BLaER1 (cell line): Measurements from ENCODE around the gene INPP5A.
"Not testable (repeated sequence)": the region's sequence is repeated elsewhere in the genome, so short reads cannot be mapped to it uniquely, and the experiment has no call there.

Experiments used
- H3K27ac ChIP-seq: shearing (Covaris generic); formaldehyde crosslinking; 2 replicates; pipeline ENCODE4 v1.8.1; 2022
- H3K27me3 ChIP-seq: shearing (Covaris generic); formaldehyde crosslinking; 2 replicates; pipeline ENCODE4 v1.8.1; 2022
- H3K36me3 ChIP-seq: shearing (Covaris generic); formaldehyde crosslinking; 2 replicates; pipeline ENCODE4 v1.8.1; 2022
- H3K4me1 ChIP-seq: shearing (Covaris generic); formaldehyde crosslinking; 2 replicates; pipeline ENCODE4 v1.8.1; 2022
- H3K4me2 ChIP-seq: shearing (Covaris generic); formaldehyde crosslinking; 2 replicates; pipeline ENCODE4 v1.8.1; 2022
- H3K4me3 ChIP-seq: shearing (Covaris generic); formaldehyde crosslinking; 2 replicates; pipeline ENCODE4 v1.8.1; 2022
- H3K9ac ChIP-seq: shearing (Covaris generic); formaldehyde crosslinking; 2 replicates; pipeline ENCODE4 v1.8.1; 2022
- H3K9me3 ChIP-seq: shearing (Covaris generic); formaldehyde crosslinking; 2 replicates; pipeline ENCODE4 v1.8.1; 2022
- H4K20me1 ChIP-seq: shearing (Covaris generic); formaldehyde crosslinking; 2 replicates; pipeline ENCODE4 v1.8.1; 2022
- Cebpa-rat ChIP-seq: shearing (Covaris generic); IDR thresholded peaks from 2 replicates; pipeline ENCODE4 v1.8.1; 2022

The INPP5A gene

GRCh38 chr10:132677473-132678227 lies 140.1 kb downstream of the INPP5A start:
- Histone ChIP-seq H4K20me1 (peaks cover 35% of the 10 kb centered on the region; the same call in 1 of the 2 replicates), H3K27me3 (no peaks in the 10 kb centered on the region)

DNA sequence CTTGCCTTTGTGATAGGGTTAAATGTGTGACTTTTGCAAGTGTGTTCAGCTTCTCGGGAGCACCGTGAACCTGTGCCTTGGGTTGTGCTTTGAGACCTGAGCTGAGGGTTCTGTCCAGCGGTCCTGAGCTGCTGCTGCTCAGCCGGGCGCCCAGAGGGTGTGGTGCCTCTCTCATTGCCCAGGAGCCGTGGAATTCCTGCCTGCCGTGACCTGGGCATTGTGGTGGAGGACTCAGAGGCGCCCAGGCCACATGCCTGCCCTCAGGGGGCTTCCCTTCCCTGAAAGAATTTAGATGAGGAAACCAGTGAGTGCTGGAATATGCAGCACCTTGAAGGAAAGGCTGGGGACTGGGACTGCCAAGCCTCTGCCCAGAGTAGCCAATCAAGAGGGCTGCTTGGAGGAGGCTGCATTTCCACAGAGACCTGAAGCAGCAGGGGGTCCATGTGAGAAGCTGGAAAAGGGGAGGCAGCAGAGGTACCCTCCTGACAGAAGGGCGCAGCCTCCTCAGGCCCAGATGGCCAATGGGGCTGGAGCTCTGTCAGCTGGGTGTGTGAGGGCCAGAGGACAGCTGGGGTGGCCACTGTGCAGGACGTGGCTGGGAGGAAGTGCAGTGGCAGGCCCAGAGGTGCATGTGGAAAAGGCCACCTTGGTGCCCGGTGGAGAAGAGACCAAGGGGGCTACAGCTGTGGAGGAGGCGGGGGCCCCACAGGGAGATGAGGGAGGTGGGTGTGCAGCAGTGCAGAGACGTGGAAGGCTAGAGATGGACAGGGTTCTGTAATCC lies 141.0 kb downstream of the INPP5A start:
- H3K4me2 ChIP-seq = no peak overlapping the region
- no peak overlapping the region for H3K9ac ChIP-seq
- no peak overlapping the region for H3K4me3 ChIP-seq
- H3K27ac ChIP-seq = no peak overlapping the region
- peaks cover 18% of the 10 kb centered on the region for H3K4me1 ChIP-seq
- H4K20me1 ChIP-seq = peaks cover 44% of the 10 kb centered on the region; the same call in 1 of the 2 replicates
- H3K9me3 ChIP-seq = no peaks in the 10 kb centered on the region
- TF ChIP-seq Cebpa-rat = no peak
- H3K36me3 ChIP-seq = no peaks in the 10 kb centered on the region
- H3K27me3 ChIP-seq = no peaks in the 10 kb centered on the region

More at GRCh38 chr10:132677473-132678227, 140.1 kb downstream of the INPP5A start:
- Histone ChIP-seq H3K4me3 (no peak overlapping the region), H3K4me2 (no peak overlapping the region), H3K27ac (no peak overlapping the region), H3K9me3 (no peaks in the 10 kb centered on the region), H3K36me3 (no peaks in the 10 kb centered on the region), H3K4me1 (peaks cover 9% of the 10 kb centered on the region; the same call in 1 of the 2 replicates), H3K9ac (no peak overlapping the region)
- no peak for TF ChIP-seq Cebpa-rat

- H3K9me3 ChIP-seq = no peaks in the 10 kb centered on the region
- peaks cover 50% of the 10 kb centered on the region for H4K20me1 ChIP-seq
- H3K27me3 ChIP-seq = no peaks in the 10 kb centered on the region
- no peak overlapping the region for H3K4me2 ChIP-seq
- no peak for TF ChIP-seq Cebpa-rat
- H3K36me3 ChIP-seq = no peaks in the 10 kb centered on the region
- H3K4me3 ChIP-seq = no peak overlapping the region
- H3K27ac ChIP-seq = no peak overlapping the region
- H3K9ac ChIP-seq = no peak overlapping the region
- H3K4me1 ChIP-seq = peaks cover 23% of the 10 kb centered on the region
Observed at GRCh38 chr10:132679217-132679595, 141.6 kb downstream of the INPP5A start.

GRCh38 chr10:132679640-132680039 lies 142.1 kb downstream of the INPP5A start:
- H3K27ac ChIP-seq = no peak overlapping the region
- H3K4me1 ChIP-seq = peaks cover 28% of the 10 kb centered on the region
- H3K4me3 ChIP-seq = no peak overlapping the region
- no peak for TF ChIP-seq Cebpa-rat
- no peaks in the 10 kb centered on the region for H3K27me3 ChIP-seq
- H4K20me1 ChIP-seq = peaks cover 54% of the 10 kb centered on the region
- no peaks in the 10 kb centered on the region for H3K36me3 ChIP-seq
- no peak overlapping the region for H3K4me2 ChIP-seq
- no peak overlapping the region for H3K9ac ChIP-seq
- no peaks in the 10 kb centered on the region for H3K9me3 ChIP-seq

- not testable (repeated sequence) for H3K4me2 ChIP-seq, H3K27ac ChIP-seq, H3K9ac ChIP-seq, H3K4me3 ChIP-seq, H3K36me3 ChIP-seq, H3K9me3 ChIP-seq, H3K27me3 ChIP-seq
- H3K4me1 ChIP-seq = peaks cover 39% of the 10 kb centered on the region
- peaks cover 61% of the 10 kb centered on the region for H4K20me1 ChIP-seq
Observed at GRCh38 chr10:132680741-132681140, 143.2 kb downstream of the INPP5A start.

DNA sequence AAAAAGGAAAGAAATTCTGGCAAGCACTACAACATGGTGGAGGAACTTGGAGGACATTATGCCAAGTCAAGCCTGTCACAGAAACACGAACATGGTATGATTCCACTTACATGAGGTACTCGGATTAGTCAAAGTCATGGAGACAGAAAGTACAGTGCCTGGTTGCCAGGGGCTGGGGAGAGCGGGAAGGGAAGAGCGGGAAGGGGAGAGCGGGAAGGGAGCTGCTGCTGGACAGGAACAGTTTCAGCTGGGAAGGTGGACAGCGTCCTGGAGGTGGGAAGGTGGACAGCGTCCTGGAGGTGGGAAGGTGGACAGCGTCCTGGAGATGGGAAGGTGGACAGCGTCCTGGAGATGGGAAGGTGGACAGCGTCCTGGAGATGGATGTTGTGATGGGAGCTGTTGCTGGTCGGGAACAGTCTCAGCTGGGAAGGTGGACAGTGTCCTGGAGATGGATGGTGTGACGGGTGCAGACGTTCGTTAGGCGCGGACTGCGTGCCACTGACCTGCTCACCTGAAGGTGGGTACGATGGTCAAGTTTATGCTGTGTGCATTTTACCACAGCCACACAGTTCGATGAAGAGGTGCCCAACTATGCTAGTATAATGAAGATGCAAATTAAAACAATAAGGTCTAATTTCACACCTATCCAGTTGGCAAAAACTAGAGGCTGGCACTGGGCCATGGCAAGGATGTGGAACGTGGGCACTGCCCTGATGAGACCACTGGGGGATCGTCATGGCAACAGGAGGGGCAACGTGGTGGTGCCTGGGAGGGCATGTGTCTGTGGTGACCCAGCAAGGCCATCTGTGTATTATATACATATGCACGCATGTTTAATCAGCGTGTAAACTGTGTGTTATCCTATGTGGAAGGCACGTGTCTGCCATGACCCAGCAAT lies 144.5 kb downstream of the INPP5A start:
- Histone ChIP-seq H3K4me3 (no peak overlapping the region), H4K20me1 (peaks cover 68% of the 10 kb centered on the region), H3K36me3 (no peaks in the 10 kb centered on the region), H3K4me1 (peaks cover 46% of the 10 kb centered on the region), H3K27ac (no peak overlapping the region), H3K4me2 (no peak overlapping the region; the same call in 1 of the 2 replicates), H3K9ac (no peak overlapping the region), H3K9me3 (no peaks in the 10 kb centered on the region), H3K27me3 (no peaks in the 10 kb centered on the region)
- TF ChIP-seq Cebpa-rat = no peak

DNA sequence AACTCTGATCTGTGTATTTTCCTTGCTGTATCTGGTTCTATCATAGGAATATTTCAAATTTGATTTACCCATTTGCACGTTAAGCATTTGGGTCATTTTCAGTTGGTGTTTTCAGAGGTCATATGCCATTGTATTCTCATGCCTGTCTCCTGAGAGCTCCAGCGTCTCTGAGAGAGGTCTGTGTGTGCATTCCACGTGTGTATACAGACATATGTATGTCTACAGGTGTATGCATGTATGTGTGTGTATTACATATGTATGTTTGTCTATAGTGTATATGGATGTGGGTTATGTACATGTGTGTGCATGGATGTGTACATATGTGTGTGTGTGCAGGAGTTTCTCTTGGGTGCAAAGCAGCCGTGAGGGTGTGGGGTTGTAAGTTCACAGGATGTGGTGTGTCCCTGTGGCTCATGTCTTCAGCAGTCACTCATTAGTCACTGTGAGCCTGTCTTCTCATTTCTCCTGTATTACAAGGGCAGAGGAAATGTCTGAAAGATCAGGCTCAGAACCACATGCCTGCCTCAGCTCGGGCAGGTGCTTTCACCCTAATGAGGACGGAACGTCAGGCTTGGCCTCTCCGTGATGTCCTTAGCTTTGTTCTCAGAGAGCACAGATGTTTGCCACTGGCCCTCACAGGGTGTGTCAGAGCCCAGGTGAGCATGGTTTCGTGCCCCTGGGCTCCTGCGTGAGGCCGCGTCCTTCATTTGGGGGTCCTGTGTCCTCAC lies 146.7 kb downstream of the INPP5A start:
- no peaks in the 10 kb centered on the region for H3K9me3 ChIP-seq
- TF ChIP-seq Cebpa-rat = no peak
- no peaks in the 10 kb centered on the region for H3K36me3 ChIP-seq
- H3K4me2 ChIP-seq = peak overlapping the region; percentile 88
- peaks cover 50% of the 10 kb centered on the region for H3K4me1 ChIP-seq
- no peaks in the 10 kb centered on the region for H3K27me3 ChIP-seq
- peak overlapping the region; percentile 55 for H3K27ac ChIP-seq
- peaks cover 79% of the 10 kb centered on the region for H4K20me1 ChIP-seq
- H3K9ac ChIP-seq = peak overlapping the region; percentile 49; the same call in 1 of the 2 replicates
- no peak overlapping the region for H3K4me3 ChIP-seq

- H3K27ac ChIP-seq = peak overlapping the region; percentile 55
- H3K4me2 ChIP-seq = peak overlapping the region; percentile 88
- no peaks in the 10 kb centered on the region for H3K27me3 ChIP-seq
- peaks cover 86% of the 10 kb centered on the region for H4K20me1 ChIP-seq
- H3K4me3 ChIP-seq = no peak overlapping the region
- TF ChIP-seq Cebpa-rat = no peak
- H3K36me3 ChIP-seq = peaks cover 7% of the 10 kb centered on the region
- 0 out of 2 replicates have a peak overlapping the region, but pooled peaks have one; percentile 49 for H3K9ac ChIP-seq
- H3K9me3 ChIP-seq = peaks cover 4% of the 10 kb centered on the region
- peaks cover 50% of the 10 kb centered on the region for H3K4me1 ChIP-seq
Observed at GRCh38 chr10:132685101-132685891, 147.7 kb downstream of the INPP5A start.
